Measurements from ENCODE around the gene ELAVL1.

ELAVL1 gene

DNA sequence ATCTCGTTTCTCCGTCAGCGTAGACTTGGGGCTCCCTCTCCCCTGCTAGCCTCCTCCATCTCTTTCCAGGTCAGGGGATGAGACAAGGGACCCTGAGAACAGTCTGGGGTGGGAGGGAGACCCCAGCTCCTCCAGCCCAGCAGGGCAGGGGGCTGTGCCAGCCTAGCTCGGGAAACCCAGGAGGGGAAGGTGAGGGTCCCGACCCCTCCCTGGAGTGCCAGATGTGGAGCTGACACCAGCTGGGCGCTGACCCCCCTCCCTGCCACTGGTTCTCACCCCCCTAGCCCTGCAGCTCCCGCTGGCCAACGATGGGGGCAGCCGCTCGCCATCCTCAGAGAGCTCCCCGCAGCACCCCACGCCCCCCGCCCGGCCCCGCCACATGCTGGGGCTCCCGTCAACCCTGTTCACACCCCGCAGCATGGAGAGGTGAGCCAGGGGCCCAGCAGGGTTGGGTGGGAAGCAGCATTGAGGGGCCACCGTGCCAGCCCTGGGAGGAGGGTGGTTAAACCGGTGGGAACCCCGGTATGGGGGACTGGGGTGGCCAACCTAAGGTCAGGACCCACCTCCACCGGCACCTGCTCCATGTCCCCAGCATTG lies 95.9 kb downstream of the ELAVL1 start:
- no peak for DNase-seq (ENCODE audit: low spot score)

DNA sequence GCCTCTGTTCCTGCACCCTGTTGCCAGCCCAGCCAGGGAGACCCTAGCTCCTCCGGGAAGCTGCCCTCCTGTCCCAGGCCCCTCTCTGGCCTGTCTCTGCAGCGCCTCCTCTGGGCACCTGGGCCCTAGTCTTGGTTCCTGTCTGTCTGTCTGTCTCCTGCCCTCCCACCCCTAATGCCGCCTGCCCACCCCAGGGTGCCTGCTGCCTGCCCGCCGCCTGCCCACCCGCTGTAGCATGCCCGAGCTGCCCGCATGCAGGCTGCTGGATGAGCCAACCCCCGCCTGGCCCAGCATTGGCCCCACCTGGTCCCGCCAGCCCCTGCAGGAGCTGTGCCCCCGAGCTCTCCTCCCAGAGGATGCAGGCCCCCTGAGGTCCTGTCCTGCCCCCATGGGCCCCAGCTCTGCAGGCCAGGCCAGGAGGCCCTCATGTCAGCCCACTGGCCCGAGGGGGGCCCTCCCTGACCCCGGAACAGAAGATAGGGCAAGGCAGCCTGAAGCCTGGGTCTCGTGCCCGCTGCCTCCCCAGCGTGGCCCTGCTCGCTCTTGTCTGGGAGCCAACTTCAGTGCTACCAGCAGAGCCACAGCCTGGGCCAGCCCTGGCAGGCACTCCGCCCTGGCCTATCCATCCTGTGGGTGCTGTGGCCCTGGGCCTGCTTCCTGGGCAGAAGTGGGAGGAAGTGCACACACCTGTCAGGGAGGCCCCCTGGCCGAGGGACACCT lies 96.5 kb downstream of the ELAVL1 start:
- no peak for DNase-seq (ENCODE audit: low spot score)
